Neural progenitor cell (in vitro differentiated cells): ENCODE results near the gene PLEKHG1.

Source experiments
- EZH2phosphoT487 ChIP-seq: fragments of 200-600 bp; sonication (generic); IDR thresholded peaks from 2 replicates; pipeline ENCODE4 v1.6.1; 2017; ENCODE audit warnings: antibody characterized with exemption
- TF ChIP-seq, protein P1 (sequence below): fragments of 200-600 bp; sonication (generic); IDR thresholded peaks from 2 replicates; pipeline ENCODE4 v1.5.1; 2017; ENCODE audit warnings: antibody characterized with exemption, mild to moderate bottlenecking

DNA sequence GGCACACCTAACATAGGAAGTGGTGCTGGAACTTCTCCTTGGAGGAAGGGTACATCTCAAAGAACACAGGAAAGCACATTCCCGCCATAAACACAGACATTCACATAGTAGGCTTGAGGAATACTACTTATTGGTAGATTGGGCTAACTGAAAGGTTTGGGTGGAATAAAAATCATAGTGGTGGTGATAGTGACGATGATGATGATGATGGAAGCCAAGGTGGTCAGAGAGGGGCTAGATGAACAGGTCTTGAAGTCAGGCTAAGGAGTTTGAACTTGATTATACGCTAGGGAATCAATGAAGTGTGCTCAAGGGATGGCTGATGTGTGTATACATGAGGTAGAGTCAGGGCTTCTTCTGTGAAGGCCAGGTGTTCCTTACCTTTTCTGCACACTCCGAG is 12.0 kb upstream of the PLEKHG1 start:
- TF ChIP-seq, protein P1, sequence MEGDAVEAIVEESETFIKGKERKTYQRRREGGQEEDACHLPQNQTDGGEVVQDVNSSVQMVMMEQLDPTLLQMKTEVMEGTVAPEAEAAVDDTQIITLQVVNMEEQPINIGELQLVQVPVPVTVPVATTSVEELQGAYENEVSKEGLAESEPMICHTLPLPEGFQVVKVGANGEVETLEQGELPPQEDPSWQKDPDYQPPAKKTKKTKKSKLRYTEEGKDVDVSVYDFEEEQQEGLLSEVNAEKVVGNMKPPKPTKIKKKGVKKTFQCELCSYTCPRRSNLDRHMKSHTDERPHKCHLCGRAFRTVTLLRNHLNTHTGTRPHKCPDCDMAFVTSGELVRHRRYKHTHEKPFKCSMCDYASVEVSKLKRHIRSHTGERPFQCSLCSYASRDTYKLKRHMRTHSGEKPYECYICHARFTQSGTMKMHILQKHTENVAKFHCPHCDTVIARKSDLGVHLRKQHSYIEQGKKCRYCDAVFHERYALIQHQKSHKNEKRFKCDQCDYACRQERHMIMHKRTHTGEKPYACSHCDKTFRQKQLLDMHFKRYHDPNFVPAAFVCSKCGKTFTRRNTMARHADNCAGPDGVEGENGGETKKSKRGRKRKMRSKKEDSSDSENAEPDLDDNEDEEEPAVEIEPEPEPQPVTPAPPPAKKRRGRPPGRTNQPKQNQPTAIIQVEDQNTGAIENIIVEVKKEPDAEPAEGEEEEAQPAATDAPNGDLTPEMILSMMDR, result no peak
- TF ChIP-seq EZH2phosphoT487, result no peak
